Smooth muscle cell (in vitro differentiated cells): ENCODE data around the gene C9orf50. TPM values are rescaled to one million over a fixed set of nuclear protein-coding genes. Genes with fewer than 3 reads are reported as not detected.

Source experiments
- DNase-seq: peaks from one replicate; lab custom pipeline; 2025; ENCODE audit not compliant: unreplicated experiment; lab: John Stamatoyannopoulos, UW
- H2AFZ ChIP-seq: fragments of 200-600 bp; sonication (generic); 2 replicates; pipeline ENCODE4 v1.6.0; 2016; ENCODE audit warnings: antibody characterized with exemption, low read depth, mild to moderate bottlenecking
- H3F3A ChIP-seq: fragments of 200-600 bp; sonication (generic); 2 replicates; pipeline ENCODE4 v1.6.0; 2017; ENCODE audit warnings: antibody characterized with exemption, low read depth
- H3K27ac ChIP-seq: fragments of 200-600 bp; sonication (generic); 2 replicates; pipeline ENCODE4 v1.5.1; 2016; ENCODE audit warnings: low read depth, mild to moderate bottlenecking
- H3K27me3 ChIP-seq: fragments of 200-600 bp; sonication (generic); 2 replicates; pipeline ENCODE4 v1.6.1; 2016; ENCODE audit warnings: low read depth, mild to moderate bottlenecking
- H3K36me3 ChIP-seq: fragments of 200-600 bp; sonication (generic); 2 replicates; pipeline ENCODE4 v1.5.1; 2016; ENCODE audit warnings: low read depth
- H3K4me1 ChIP-seq: fragments of 200-600 bp; sonication (generic); 2 replicates; pipeline ENCODE4 v1.5.1; 2016; ENCODE audit warnings: low read depth
- H3K4me2 ChIP-seq: fragments of 200-600 bp; sonication (generic); 2 replicates; pipeline ENCODE4 v1.6.0; 2016; ENCODE audit warnings: mild to moderate bottlenecking
- H3K4me3 ChIP-seq: fragments of 200-600 bp; sonication (generic); 2 replicates; pipeline ENCODE4 v1.5.1; 2016; ENCODE audit warnings: mild to moderate bottlenecking
- H3K79me2 ChIP-seq: fragments of 200-600 bp; sonication (generic); 2 replicates; pipeline ENCODE4 v1.6.0; 2016; ENCODE audit warnings: low read depth, mild to moderate bottlenecking
- H3K9ac ChIP-seq: fragments of 200-600 bp; sonication (generic); 2 replicates; pipeline ENCODE4 v1.6.0; 2016; ENCODE audit warnings: low read depth
- H3K9me3 ChIP-seq: fragments of 200-600 bp; sonication (generic); replicated peaks from 2 replicates; pipeline ENCODE4 v1.5.1; 2016; ENCODE audit warnings: low read depth
- H4K20me1 ChIP-seq: fragments of 200-600 bp; sonication (generic); 2 replicates; pipeline ENCODE4 v1.6.0; 2016; ENCODE audit warnings: low read depth
- WGBS: methylation state at CpG from one replicate; pipeline ENCODE4 v1.1.7; 2016; ENCODE audit warnings: low lambda C conversion rate; 5-methylcytosine and 5-hydroxymethylcytosine counted together
- polyA plus RNA-seq: library from polyadenylated mRNA; unstranded; fragments of >200 nt; fragmentation: Nextera tagmentation; extraction: Ambion mirVana; gene quantifications from 2 replicates; pipeline ENCODE4 v1.2.1, GENCODE V29; 2016
- total RNA-seq: library from RNA; depleted of rRNA; stranded (reverse); fragments of >200 nt; gene quantifications from 2 replicates; pipeline ENCODE4 v1.2.3, GENCODE V29; 2014
- TF ChIP-seq, protein P1 (sequence below): fragments of 200-600 bp; sonication (generic); IDR thresholded peaks from 2 replicates; pipeline ENCODE4 v1.5.1; 2017; ENCODE audit warnings: borderline replicate concordance, mild to moderate bottlenecking, antibody characterized with exemption; ENCODE audit not compliant: insufficient read depth, poor library complexity, severe bottlenecking

C9orf50 gene
- total and polyA plus RNA-seq, 2 experiments from 2014 or later = 0.59 TPM; not detected in 1

DNA sequence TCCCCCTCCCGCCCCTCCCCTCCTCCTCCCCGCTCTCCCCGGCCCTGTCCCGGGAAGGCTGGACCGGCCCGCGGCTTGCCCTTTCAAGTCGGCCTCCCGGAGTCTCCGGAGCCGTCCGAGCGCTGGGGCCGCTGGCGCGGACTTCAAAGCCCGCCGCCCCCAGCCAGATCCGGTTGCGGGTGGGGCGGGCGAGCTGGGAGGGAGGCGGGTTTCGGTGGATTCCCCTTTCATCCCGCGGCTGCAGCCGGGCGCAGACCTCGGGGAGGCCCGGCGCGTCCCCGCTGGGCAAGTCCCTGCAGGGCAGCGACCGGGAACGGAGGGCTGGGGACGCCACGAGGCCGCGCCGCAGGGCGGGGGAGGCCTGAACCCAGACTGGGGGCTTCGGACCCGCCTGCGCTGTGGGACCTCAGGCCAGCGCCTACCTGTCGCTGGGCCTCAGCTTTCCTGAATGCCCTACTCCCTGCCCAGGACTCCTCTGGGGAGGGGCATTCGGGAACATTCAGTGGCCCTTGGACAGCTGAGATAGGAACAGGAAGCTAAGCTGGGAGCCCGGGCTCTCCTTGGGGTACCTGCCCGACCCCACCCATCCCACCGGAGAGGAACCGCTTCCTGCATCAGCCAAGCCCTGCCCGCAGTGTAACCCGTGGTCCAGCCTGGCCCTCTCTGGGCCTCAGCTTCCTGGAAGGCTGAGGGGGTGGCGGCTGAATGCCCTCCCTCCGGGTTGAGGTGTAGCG, 23.4 kb downstream of the C9orf50 start:
- peak overlapping the region; percentile 43 for H3K9ac ChIP-seq
- no peaks in the 10 kb centered on the region for H3K9me3 ChIP-seq
- peak overlapping the region; percentile 45 for H3K4me3 ChIP-seq
- no peaks in the 10 kb centered on the region for H3K79me2 ChIP-seq
- H3K4me1 ChIP-seq = peaks cover 21% of the 10 kb centered on the region
- H3K4me2 ChIP-seq = peak overlapping the region; percentile 79
- H3F3A ChIP-seq = peaks cover 11% of the 10 kb centered on the region
- 4% methylated on average over 23 of the region's 57 CpGs for WGBS
- H3K27ac ChIP-seq = peak overlapping the region; percentile 56
- peak overlapping the region; percentile 39 for H2AFZ ChIP-seq
- H3K36me3 ChIP-seq = no peaks in the 10 kb centered on the region
- H3K27me3 ChIP-seq = no peaks in the 10 kb centered on the region
- DNase-seq = peak; percentile 51
- TF ChIP-seq, protein P1, sequence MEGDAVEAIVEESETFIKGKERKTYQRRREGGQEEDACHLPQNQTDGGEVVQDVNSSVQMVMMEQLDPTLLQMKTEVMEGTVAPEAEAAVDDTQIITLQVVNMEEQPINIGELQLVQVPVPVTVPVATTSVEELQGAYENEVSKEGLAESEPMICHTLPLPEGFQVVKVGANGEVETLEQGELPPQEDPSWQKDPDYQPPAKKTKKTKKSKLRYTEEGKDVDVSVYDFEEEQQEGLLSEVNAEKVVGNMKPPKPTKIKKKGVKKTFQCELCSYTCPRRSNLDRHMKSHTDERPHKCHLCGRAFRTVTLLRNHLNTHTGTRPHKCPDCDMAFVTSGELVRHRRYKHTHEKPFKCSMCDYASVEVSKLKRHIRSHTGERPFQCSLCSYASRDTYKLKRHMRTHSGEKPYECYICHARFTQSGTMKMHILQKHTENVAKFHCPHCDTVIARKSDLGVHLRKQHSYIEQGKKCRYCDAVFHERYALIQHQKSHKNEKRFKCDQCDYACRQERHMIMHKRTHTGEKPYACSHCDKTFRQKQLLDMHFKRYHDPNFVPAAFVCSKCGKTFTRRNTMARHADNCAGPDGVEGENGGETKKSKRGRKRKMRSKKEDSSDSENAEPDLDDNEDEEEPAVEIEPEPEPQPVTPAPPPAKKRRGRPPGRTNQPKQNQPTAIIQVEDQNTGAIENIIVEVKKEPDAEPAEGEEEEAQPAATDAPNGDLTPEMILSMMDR = no peak
- H4K20me1 ChIP-seq = no peaks in the 10 kb centered on the region

DNA sequence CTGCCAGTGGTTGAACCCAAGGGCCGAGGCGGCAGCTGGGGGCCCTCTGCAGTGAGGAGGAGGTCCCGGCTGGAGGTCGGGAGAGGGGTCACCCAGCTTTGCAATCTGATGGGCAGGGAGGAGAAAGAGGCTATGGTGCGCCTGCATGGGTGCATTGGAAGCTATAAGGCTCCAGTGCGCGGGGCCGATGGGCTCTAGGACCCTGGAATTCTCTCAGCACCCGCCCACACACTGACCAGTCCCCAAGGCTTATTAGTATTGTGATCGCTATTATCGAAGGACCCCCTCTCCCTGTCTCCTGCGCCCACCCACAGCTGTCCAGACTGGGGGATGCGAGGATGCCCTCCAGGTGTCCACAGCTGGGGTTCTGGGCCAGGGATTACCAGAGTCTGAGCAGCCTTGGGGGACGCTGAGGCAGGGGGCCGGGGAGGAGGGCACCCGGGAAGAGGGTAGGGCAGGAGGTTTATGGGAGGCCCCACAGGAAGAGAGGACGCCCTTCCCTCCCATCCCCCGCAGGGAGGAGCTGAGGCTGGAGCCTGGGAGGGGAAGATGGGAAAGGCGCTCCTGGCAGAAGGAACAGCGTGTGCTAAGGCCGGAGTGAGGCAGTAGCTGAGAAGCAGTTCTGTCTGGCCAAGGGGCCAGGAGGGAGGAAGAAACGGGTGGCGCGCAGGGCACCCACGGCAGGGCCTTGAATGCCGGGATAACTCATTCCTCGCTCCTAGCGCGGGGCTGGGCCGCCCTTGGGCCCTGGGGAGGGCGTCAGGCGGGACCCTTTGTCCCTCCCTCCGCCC, 24.2 kb downstream of the C9orf50 start:
- no peaks in the 10 kb centered on the region for H4K20me1 ChIP-seq
- peak; percentile 51 for DNase-seq
- TF ChIP-seq, protein P1 = no peak
- peak overlapping the region; percentile 45 for H3K4me3 ChIP-seq
- no peaks in the 10 kb centered on the region for H3K36me3 ChIP-seq
- peak overlapping the region; percentile 43 for H3K9ac ChIP-seq
- H3K79me2 ChIP-seq = no peaks in the 10 kb centered on the region
- H3K27ac ChIP-seq = peak overlapping the region; percentile 56
- H3F3A ChIP-seq = peaks cover 11% of the 10 kb centered on the region
- H3K9me3 ChIP-seq = no peaks in the 10 kb centered on the region
- WGBS = 6% methylated on average over 26 of the region's 33 CpGs
- H2AFZ ChIP-seq = no peak overlapping the region
- no peaks in the 10 kb centered on the region for H3K27me3 ChIP-seq
- peak overlapping the region; percentile 79 for H3K4me2 ChIP-seq
- peaks cover 21% of the 10 kb centered on the region for H3K4me1 ChIP-seq

DNA sequence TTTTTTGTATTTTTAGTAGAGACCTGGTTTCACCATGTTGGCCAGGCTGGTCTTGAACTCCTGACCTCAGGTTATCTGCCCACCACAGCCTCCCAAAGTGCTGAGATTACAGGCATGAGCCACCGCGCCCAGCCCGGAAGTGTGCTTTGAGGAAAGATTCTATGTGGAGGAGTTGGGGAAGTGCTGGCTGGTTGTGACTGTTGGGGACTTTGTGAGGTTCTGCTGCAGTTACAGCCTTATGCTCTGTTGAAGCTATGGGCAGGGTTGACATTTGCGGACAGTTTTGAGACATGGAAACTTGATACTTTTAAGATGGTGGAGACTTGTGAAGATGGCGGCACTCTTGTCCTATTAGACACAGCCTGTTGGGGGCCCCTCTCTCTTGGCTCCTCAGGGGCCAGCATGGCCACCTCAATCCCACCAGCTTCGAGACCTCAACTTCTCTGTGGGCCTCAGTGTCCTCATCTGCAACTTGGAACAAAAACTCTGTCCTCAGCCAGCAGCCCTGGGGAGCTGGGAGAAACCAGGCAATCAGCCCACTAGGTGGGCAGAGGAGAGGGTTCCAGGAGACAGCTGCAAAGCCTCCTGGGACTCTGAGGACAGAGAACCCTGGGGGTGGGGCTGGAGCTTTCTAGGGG, 24.9 kb downstream of the C9orf50 start:
- Histone ChIP-seq H2AFZ (no peak overlapping the region), H3K9me3 (no peaks in the 10 kb centered on the region), H3K9ac (no peak overlapping the region), H4K20me1 (no peaks in the 10 kb centered on the region), H3K4me2 (peak overlapping the region; percentile 79), H3K27me3 (no peaks in the 10 kb centered on the region), H3K36me3 (no peaks in the 10 kb centered on the region), H3K4me3 (peak overlapping the region; percentile 45), H3F3A (peaks cover 11% of the 10 kb centered on the region), H3K4me1 (peaks cover 21% of the 10 kb centered on the region), H3K27ac (peak overlapping the region; percentile 18), H3K79me2 (no peaks in the 10 kb centered on the region)
- TF ChIP-seq, protein P1 = no peak
- WGBS = 65% methylated on average over 6 of the region's 6 CpGs
- DNase-seq = no peak
